ENCODE measurements around the gene GAMT. TPM values are rescaled to one million over a fixed set of nuclear protein-coding genes. Genes with fewer than 3 reads are reported as not detected.

GAMT gene
- total RNA-seq, 2 experiments from 2014 or later, result 11.0 to 13.0 TPM

DNA sequence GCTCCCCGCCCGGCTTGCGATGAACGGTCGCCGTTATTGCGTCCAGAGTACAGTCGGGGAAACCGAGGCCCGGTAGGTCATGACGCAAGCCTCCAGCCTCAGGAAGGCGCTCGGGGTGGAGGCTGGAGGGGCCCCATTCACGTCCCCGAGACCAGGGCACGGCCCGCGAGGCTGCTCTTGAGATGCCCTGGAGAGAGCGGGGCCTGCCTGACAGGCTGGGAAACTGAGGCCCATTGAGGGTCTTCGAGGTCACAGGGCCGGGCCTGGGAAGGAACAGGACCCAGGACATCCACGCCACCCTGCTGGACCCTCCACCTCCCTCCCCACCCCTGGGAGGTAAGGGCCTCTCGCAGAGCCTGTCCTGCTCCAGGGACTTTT lies 17.3 kb downstream of the GAMT start:
- Mint-ChIP-seq H3K36me3 (ENCODE audit: low read depth) (peaks cover 30% of the 10 kb centered on the region), H3K27me3 (peaks cover 11% of the 10 kb centered on the region), H3K9me3 (no peaks in the 10 kb centered on the region), H3K4me1 (ENCODE audit: low read depth) (peaks cover 19% of the 10 kb centered on the region), H3K4me3 (peak overlapping the region; percentile 97), H3K27ac (peak overlapping the region; percentile 98)
- Histone ChIP-seq H3K9me3 (ENCODE audit: control insufficient read depth in 1 of 2, insufficient read depth in 1 of 2, low read length in 2 of 2) (no peaks in the 10 kb centered on the region), H3K4me3 (ENCODE audit: low read length) (peak overlapping the region; percentile 92), H3K4me1 (ENCODE audit: insufficient read depth, low read length) (peaks cover 34% of the 10 kb centered on the region), H3K27ac (ENCODE audit: low read depth in 1 of 2, low read length in 2 of 2) (peak overlapping the region; percentile 49 to 70), H3K36me3 (ENCODE audit: insufficient read depth, low read length) (peaks cover 19% of the 10 kb centered on the region), H3K27me3 (ENCODE audit: control insufficient read depth in 1 of 2, insufficient read depth in 2 of 2, low read length in 2 of 2) (no peaks in the 10 kb centered on the region)
- ChIA-PET CTCF (interaction anchor here (1.0 kb wide), 1 partner anchor 140 kb away, joined by 3 read pairs; no protein-coding TSS in a partner anchor), POLR2A (interaction anchor here (1.3 kb wide), 1 partner anchor 115 kb away, joined by 3 read pairs; no protein-coding TSS in a partner anchor)
- TF ChIP-seq, protein P1, sequence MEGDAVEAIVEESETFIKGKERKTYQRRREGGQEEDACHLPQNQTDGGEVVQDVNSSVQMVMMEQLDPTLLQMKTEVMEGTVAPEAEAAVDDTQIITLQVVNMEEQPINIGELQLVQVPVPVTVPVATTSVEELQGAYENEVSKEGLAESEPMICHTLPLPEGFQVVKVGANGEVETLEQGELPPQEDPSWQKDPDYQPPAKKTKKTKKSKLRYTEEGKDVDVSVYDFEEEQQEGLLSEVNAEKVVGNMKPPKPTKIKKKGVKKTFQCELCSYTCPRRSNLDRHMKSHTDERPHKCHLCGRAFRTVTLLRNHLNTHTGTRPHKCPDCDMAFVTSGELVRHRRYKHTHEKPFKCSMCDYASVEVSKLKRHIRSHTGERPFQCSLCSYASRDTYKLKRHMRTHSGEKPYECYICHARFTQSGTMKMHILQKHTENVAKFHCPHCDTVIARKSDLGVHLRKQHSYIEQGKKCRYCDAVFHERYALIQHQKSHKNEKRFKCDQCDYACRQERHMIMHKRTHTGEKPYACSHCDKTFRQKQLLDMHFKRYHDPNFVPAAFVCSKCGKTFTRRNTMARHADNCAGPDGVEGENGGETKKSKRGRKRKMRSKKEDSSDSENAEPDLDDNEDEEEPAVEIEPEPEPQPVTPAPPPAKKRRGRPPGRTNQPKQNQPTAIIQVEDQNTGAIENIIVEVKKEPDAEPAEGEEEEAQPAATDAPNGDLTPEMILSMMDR (IDR thresholded peaks at IDR 0.05), result no peak
- intact Hi-C loops (cut with DNase I, micrococcal nuclease), result no loop called here
- no peak for DNase-seq
- no peak for ATAC-seq (ENCODE audit: poor library complexity)

DNA sequence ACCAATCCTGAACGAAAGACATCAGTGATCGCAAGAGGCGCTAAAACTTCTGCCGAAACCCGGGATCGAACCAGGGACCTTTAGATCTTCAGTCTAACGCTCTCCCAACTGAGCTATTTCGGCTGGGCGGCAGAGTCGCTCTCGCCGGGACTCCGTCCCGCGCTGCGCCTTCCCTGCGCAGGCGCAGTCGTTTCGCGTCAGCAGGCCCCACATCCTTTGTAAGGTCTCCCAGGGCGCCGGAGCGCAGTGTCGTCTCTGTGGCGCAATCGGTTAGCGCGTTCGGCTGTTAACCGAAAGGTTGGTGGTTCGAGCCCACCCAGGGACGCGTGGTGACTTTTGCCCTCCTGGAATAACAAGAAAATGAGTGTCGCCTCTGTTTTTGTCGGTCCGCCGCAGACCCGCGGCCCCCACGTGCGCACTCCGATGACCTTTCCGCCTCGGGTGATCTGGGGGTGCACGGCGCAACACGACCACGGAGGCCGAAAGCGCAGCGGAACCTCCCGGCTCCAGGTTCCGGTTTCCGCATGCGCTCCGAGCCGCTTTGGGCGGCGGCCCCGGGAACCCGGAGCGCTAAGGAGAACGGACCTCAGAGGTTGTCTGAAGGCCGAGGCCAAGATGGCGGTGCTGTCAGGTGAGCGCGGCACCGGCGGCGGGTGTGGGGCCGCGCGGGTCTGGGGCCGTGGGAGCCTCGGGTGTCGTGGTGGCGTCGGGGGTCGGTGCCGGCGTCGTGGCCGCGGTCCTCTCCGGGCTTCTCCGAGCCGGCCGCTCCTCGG lies 17.8 kb downstream of the GAMT start, which contains the start of gene NDUFS7:
TSS of gene NDUFS7 (plus strand) at position 596 of the 773 bp plus-strand sequence. CDS start at position 616, 20 bp downstream.
- Histone ChIP-seq H3K4me1 (ENCODE audit: insufficient read depth, low read length) (peaks cover 34% of the 10 kb centered on the region), H3K9me3 (ENCODE audit: control insufficient read depth in 1 of 2, insufficient read depth in 1 of 2, low read length in 2 of 2) (no peaks in the 10 kb centered on the region), H3K27ac (ENCODE audit: low read depth in 1 of 2, low read length in 2 of 2) (peak within 1 kb of the TSS; percentile 70 to 87), H3K36me3 (ENCODE audit: insufficient read depth, low read length) (peaks cover 14% of the 10 kb centered on the region), H3K4me3 (ENCODE audit: low read length) (peak within 1 kb of the TSS; percentile 92), H3K27me3 (ENCODE audit: control insufficient read depth in 1 of 2, insufficient read depth in 2 of 2, low read length in 2 of 2) (no peaks in the 10 kb centered on the region)
- intact Hi-C loops (cut with DNase I, micrococcal nuclease), result loop anchor here (1.0 kb wide), 4 partner anchors 23 to 96 kb away; partner anchors contain the start of genes C19orf25 (in 1 of the 2) and DAZAP1 (in 1 of the 2)
- Mint-ChIP-seq H3K36me3 (ENCODE audit: low read depth) (peaks cover 26% of the 10 kb centered on the region), H3K4me3 (peak within 1 kb of the TSS; percentile 97), H3K4me1 (ENCODE audit: low read depth) (peaks cover 19% of the 10 kb centered on the region), H3K27ac (peak within 1 kb of the TSS; percentile 98), H3K27me3 (peaks cover 11% of the 10 kb centered on the region), H3K9me3 (no peaks in the 10 kb centered on the region)
- ATAC-seq (ENCODE audit: poor library complexity), result peak; percentile 90
- DNase-seq, result peak; percentile 85 to 100 (median 94)
- ChIA-PET CTCF (interaction anchor here (0.7 to 2.0 kb wide), 4 partner anchors 104 to 455 kb away, joined by 3 to 8 read pairs (median 3); no protein-coding TSS in a partner anchor), POLR2A (interaction anchor here (0.5 to 1.2 kb wide), 14 partner anchors 15 to 472 kb away, joined by 3 to 17 read pairs (median 4); partner anchors contain the start of genes CIRBP and FAM174C)
- TF ChIP-seq, protein P1 (IDR thresholded peaks at IDR 0.05), result no peak

DNA sequence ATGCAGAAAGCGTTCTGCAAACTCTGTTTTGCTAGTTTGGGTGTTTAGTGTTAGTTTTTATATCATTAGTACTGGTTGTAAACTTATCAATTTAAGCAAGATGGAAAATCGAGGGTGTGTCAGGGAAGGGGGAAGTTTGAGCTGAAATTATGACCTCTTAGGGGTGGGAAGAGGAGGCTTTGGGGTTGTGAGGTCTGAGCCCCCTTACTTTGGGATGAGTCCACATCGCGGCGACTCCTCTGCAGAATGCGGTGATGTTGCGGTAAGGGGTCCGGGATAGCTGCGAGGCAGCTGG lies 18.4 kb downstream of the GAMT start:
- Mint-ChIP-seq H3K4me3 (peak overlapping the region; percentile 97), H3K4me1 (ENCODE audit: low read depth) (peaks cover 19% of the 10 kb centered on the region), H3K27me3 (peaks cover 11% of the 10 kb centered on the region), H3K36me3 (ENCODE audit: low read depth) (peaks cover 26% of the 10 kb centered on the region), H3K9me3 (no peaks in the 10 kb centered on the region), H3K27ac (peak overlapping the region; percentile 98)
- H3K27me3 ChIP-seq (ENCODE audit: control insufficient read depth in 1 of 2, insufficient read depth in 2 of 2, low read length in 2 of 2), result no peaks in the 10 kb centered on the region
- peaks cover 34% of the 10 kb centered on the region for H3K4me1 ChIP-seq (ENCODE audit: insufficient read depth, low read length)
- no peak for ATAC-seq (ENCODE audit: poor library complexity)
- DNase-seq, result no peak
- TF ChIP-seq, protein P1 (IDR thresholded peaks at IDR 0.05), result no peak
- CTCF ChIA-PET, result interaction anchor here (0.7 to 2.0 kb wide), 3 partner anchors 103 to 455 kb away, joined by 3 to 8 read pairs (median 3); no protein-coding TSS in a partner anchor
- POLR2A ChIA-PET, result interaction anchor here (0.5 to 1.2 kb wide), 15 partner anchors 15 to 473 kb away, joined by 3 to 17 read pairs (median 3); partner anchors contain the start of genes CIRBP and FAM174C
- no peaks in the 10 kb centered on the region for H3K9me3 ChIP-seq (ENCODE audit: control insufficient read depth in 1 of 2, insufficient read depth in 1 of 2, low read length in 2 of 2)
- peaks cover 11% of the 10 kb centered on the region for H3K36me3 ChIP-seq (ENCODE audit: insufficient read depth, low read length)
- H3K4me3 ChIP-seq (ENCODE audit: low read length), result peak overlapping the region; percentile 92
- intact Hi-C loops (cut with DNase I, micrococcal nuclease), result loop anchor here (1.0 kb wide), 4 partner anchors 23 to 96 kb away; partner anchors contain the start of genes C19orf25 (in 1 of the 2) and DAZAP1 (in 1 of the 2)
- H3K27ac ChIP-seq (ENCODE audit: low read depth in 1 of 2, low read length in 2 of 2), result no peak overlapping the region

All from CD4-positive, alpha-beta T cell (primary cell).